Heart left ventricle (tissue), 16 donors: ENCODE measurements around the gene ACOX1. TPM values are rescaled to one million over a fixed set of nuclear protein-coding genes. Genes with fewer than 3 reads are reported as not detected.

Experiments
- ATAC-seq, 4 donors: fragments of 200-7000 bp; cut with Tn5 transposase; one replicate each; pipeline ENCODE4 v1.9.1; 2020 to 2022; ENCODE audit warnings: moderate library complexity in 4 of 4, mild to moderate bottlenecking in 3 of 4, moderate number of reproducible peaks in 1 of 4
- DNase-seq, 5 donors: peaks; one replicate each; pipeline ENCODE4 v3.0.0-alpha.2; 2020
- H3K27ac ChIP-seq, 12 donors: fragments of 200-600 bp; sonication (generic) in 4 of 12; one replicate each; pipeline versions ENCODE4 v1.5.0 to v1.8.0; 2016 to 2022; ENCODE audit warnings: mild to moderate bottlenecking in 2 of 12
- H3K27me3 ChIP-seq, 9 donors: fragments of 200-600 bp; sonication (generic) in 2 of 9; one replicate each; pipeline versions ENCODE4 v1.5.1 to v1.8.0; 2016 to 2022; ENCODE audit warnings: mild to moderate bottlenecking in 3 of 9
- H3K36me3 ChIP-seq, 9 donors: fragments of 200-600 bp; sonication (generic) in 2 of 9; one replicate each; pipeline versions ENCODE4 v1.5.0 to v1.8.0; 2018 to 2022; ENCODE audit warnings: mild to moderate bottlenecking in 2 of 9
- H3K4me1 ChIP-seq, 12 donors: fragments of 200-600 bp; sonication (generic) in 4 of 12; one replicate each; pipeline versions ENCODE4 v1.5.0 to v1.8.0; 2016 to 2022; ENCODE audit warnings: mild to moderate bottlenecking in 3 of 12
- H3K4me3 ChIP-seq, 12 donors: fragments of 200-600 bp; sonication (generic) in 4 of 12; one replicate each; pipeline versions ENCODE4 v1.5.0 to v1.8.0; 2017 to 2022; ENCODE audit warnings: mild to moderate bottlenecking in 9 of 12, moderate library complexity in 4 of 12
- H3K9me3 ChIP-seq, 12 donors: fragments of 200-600 bp; sonication (generic) in 4 of 12; one replicate each; pipeline versions ENCODE4 v1.5.0 to v1.8.0; 2016 to 2022; ENCODE audit warnings: mild to moderate bottlenecking in 1 of 12
- CTCF ChIP-seq, 12 donors: fragments of 200-600 bp; sonication (generic) in 4 of 12; IDR thresholded peaks; one replicate each; pipeline versions ENCODE4 v1.5.0 to v1.8.0; 2018 to 2022; ENCODE audit warnings: antibody characterized with exemption in 12 of 12, mild to moderate bottlenecking in 5 of 12
- POLR2A ChIP-seq, 2 donors: fragments of 450-650 bp; IDR thresholded peaks; one replicate each; pipeline ENCODE4 v1.6.1; 2017; ENCODE audit warnings: antibody characterized with exemption in 2 of 2, mild to moderate bottlenecking in 2 of 2, moderate library complexity in 2 of 2
- whole genome bisulfite sequencing, 4 donors: extraction: QIAGEN DNeasy Blood & Tissue Kit in 2 of 4; methylation state at CpG; one replicate each; pipeline versions ENCODE4 v1.1.5 to v1.1.7; 2013 to 2018; 5-methylcytosine and 5-hydroxymethylcytosine counted together
- intact Hi-C, 10 donors: fragments of 100-400 bp; cut with DNase I; formaldehyde crosslinking; loops; one replicate each; pipeline versions ENCODE4 v1.11.1 to v1.14.2; 2022
- polyA plus RNA-seq, 2 donors: library from polyadenylated mRNA; stranded (reverse); fragments of 200-250 nt; gene quantifications; one replicate each; pipeline ENCODE4 v1.2.3, GENCODE V29; 2013
- total RNA-seq, 9 donors: library from RNA; depleted of rRNA in 2 of 9; stranded (reverse); fragments of >200 nt in 2 of 9; fragmentation: NEBNext Ultra II Directional in 3 of 9; extraction: Animal tissue kit (Norgen Biotek cat#: 25700) in 3 of 9; gene quantifications; one replicate each; pipeline versions ENCODE4 v1.1.0 to v1.2.4, GENCODE V29; 2016 to 2023
- donor health status: ischemic (EF 13 %, LVEDD 7.1; RV severe dilation, severe dysfunction).
- donor health status: healthy with polysubstance abuse.
- donor health status: DM: no; HTN: yes; CAD: no.
- donor health status: DM: no; HTN: no; CAD: no.
- donor health status: ischemic (EF 25% LVEDD 6.9; RV normal size, moderate dysfunction).
- donor health status: ischemic (EF 25% LVEDD 5.7; RV mildly dilated, moderate dysfunction).
- donor health status: healthy.
- donor health status: DM: yes; HTN: yes; CAD: no.
- donor health status: ischemic (EF 35%, LVEDD 5.7; RV mildly dilated, moderate dysfunction).
- donor health status: nonischemic (EF 11% LVEDD 7.7; RV severe dilation, severe dysfunction).
- donor health status: DM: yes; HTN: yes; CAD: no.
- donor health status: PGD.
- donor health status: ischemic (EF 29% LVEDD 5.4; RV normal size, mild dysfunction).
- donor health status: nonischemic (EF 23%, LVEDD 6.1; RV moderate dilation, normal function).

The ACOX1 gene
- total and polyA plus RNA-seq, 11 donors = 19.5 to 117 (median 78.3) TPM

GRCh38 chr17:75896415-75897159 is 82.4 kb downstream of the ACOX1 start, which contains the start of gene TRIM65:
TSS of gene TRIM65 (minus strand) at chr17:75896951. CDS start at chr17:75896937, 14 bp downstream.
- peak in 11 of 12 donors; percentile 28 to 73 (median 55) for TF ChIP-seq CTCF (IDR thresholded peaks at IDR 0.05)
- TF ChIP-seq POLR2A (IDR thresholded peaks at IDR 0.05) = peak in 1 of 2 donors; percentile 84
- WGBS, 4 donors = 0 to 1% (median 1%) methylated on average over 12 to 102 of the region's 102 CpGs
- Histone ChIP-seq H3K4me1 (peaks cover 0 to 32% (median 24%) of the 10 kb centered on the region in 12 donors), H3K4me3 (peak within 1 kb of the TSS; percentile 48 to 97 (median 80)), H3K9me3 (no peaks in the 10 kb centered on the region), H3K36me3 (peaks cover 0 to 52% (median 39%) of the 10 kb centered on the region in 9 donors), H3K27me3 (no peaks in the 10 kb centered on the region), H3K27ac (peak within 1 kb of the TSS; percentile 88 to 99 (median 94))
- ATAC-seq (peak; percentile 61 to 87 (median 85)), DNase-seq (peak; percentile 88 to 94 (median 90))
- intact Hi-C loops = loop anchor here in 8 of 10 donors (1.0 to 10.0 kb wide), 8 partner anchors 39 to 132 kb away; partner anchors contain the start of genes WBP2 (in 5 of the 8), GALK1 (in 1 of the 8), UNC13D (in 1 of the 8) and UNK (in 1 of the 8)

- WGBS, 4 donors = 45 to 51% (median 48%) methylated on average over 27 to 28 of the region's 28 CpGs
- Histone ChIP-seq H3K4me3 (peak overlapping the region; percentile 48 to 97 (median 80)), H3K27me3 (no peaks in the 10 kb centered on the region), H3K9me3 (no peaks in the 10 kb centered on the region), H3K27ac (peak overlapping the region; percentile 88 to 99 (median 94)), H3K4me1 (peaks cover 0 to 32% (median 24%) of the 10 kb centered on the region in 12 donors), H3K36me3 (peaks cover 0 to 52% (median 38%) of the 10 kb centered on the region in 9 donors)
- intact Hi-C loops = loop anchor here in 9 of 10 donors (1.0 to 10.0 kb wide), 9 partner anchors 17 to 131 kb away; partner anchors contain the start of genes WBP2 (in 5 of the 9), TRIM47 (in 2 of the 9), GALK1 (in 1 of the 9) and UNC13D (in 1 of the 9)
- DNase-seq (no peak), ATAC-seq (no peak)
- TF ChIP-seq CTCF (IDR thresholded peaks at IDR 0.05) = peak in 4 of 12 donors; percentile 8 to 27 (median 14)
- no peak for TF ChIP-seq POLR2A (IDR thresholded peaks at IDR 0.05)
Measured at GRCh38 chr17:75895370-75896155, 83.4 kb downstream of the ACOX1 start.

GRCh38 chr17:75894049-75894733 is 84.8 kb downstream of the ACOX1 start:
- Histone ChIP-seq H3K9me3 (no peaks in the 10 kb centered on the region), H3K36me3 (peaks cover 0 to 51% (median 38%) of the 10 kb centered on the region in 9 donors), H3K4me3 (peak overlapping the region in 1 of 12 donors; percentile 9), H3K27ac (peak overlapping the region in 1 of 12 donors; percentile 94), H3K4me1 (peaks cover 0 to 32% (median 24%) of the 10 kb centered on the region in 12 donors), H3K27me3 (no peaks in the 10 kb centered on the region)
- intact Hi-C loops = loop anchor here in 6 of 10 donors (2.0 to 10.0 kb wide), 6 partner anchors 15 to 129 kb away; partner anchors contain the start of genes TRIM47 (in 2 of the 6), GALK1 (in 1 of the 6), UNC13D (in 1 of the 6) and UNK (in 1 of the 6)
- TF ChIP-seq POLR2A (IDR thresholded peaks at IDR 0.05) = no peak
- no peak for TF ChIP-seq CTCF (IDR thresholded peaks at IDR 0.05)
- no peak for ATAC-seq
- 80 to 85% (median 81%) methylated on average over 22 of the region's 22 CpGs for WGBS, 4 donors
- DNase-seq = no peak
